Lower leg skin (tissue), 4 donors: ENCODE data around the gene ZNF326. TPM values are rescaled to one million over a fixed set of nuclear protein-coding genes. Genes with fewer than 3 reads are reported as not detected.
"Not testable (repeated sequence)": the region's sequence is repeated elsewhere in the genome, so short reads cannot be mapped to it uniquely, and the experiment has no call there.

Experiments used
- DNase-seq, 2 donors: peaks; one replicate each; pipeline ENCODE4 v3.0.0-alpha.2; 2019; ENCODE audit warnings: low spot score in 2 of 2
- H3K4me3 ChIP-seq: fragments of 200-600 bp; sonication (generic); 2 replicates; pipeline ENCODE4 v1.5.1; 2017; ENCODE audit warnings: mild to moderate bottlenecking, low read depth; ENCODE audit not compliant: poor library complexity, severe bottlenecking
- CTCF ChIP-seq, 3 donors: fragments of 450-650 bp; IDR thresholded peaks; one replicate each; pipeline ENCODE4 v1.5.1; 2016; ENCODE audit warnings: antibody characterized with exemption in 3 of 3, mild to moderate bottlenecking in 3 of 3, moderate library complexity in 2 of 3
- POLR2A ChIP-seq, 2 donors: fragments of 450-650 bp; IDR thresholded peaks; one replicate each; pipeline ENCODE4 v1.6.1; 2016 to 2017; ENCODE audit warnings: antibody characterized with exemption in 2 of 2, mild to moderate bottlenecking in 1 of 2, moderate library complexity in 1 of 2
- WGBS, 2 donors: methylation state at CpG; one replicate each; pipeline ENCODE4 v1.1.5; 2018; 5-methylcytosine and 5-hydroxymethylcytosine counted together
- intact Hi-C: fragments of 100-400 bp; cut with DNase I; formaldehyde crosslinking; loops from one replicate; pipeline ENCODE4 v1.15.0; 2023; ENCODE audit warnings: low total_unique reads
- total RNA-seq, 4 donors: library from RNA; depleted of rRNA; stranded (reverse); fragments of >200 nt; gene quantifications; one replicate each; pipeline ENCODE4 v1.1.0, GENCODE V29; 2016

ZNF326 gene
- total RNA-seq, 4 donors from 2014 or later, result 5.0 to 14.8 (median 9.1) TPM

- intact Hi-C loops, result no loop called here
- 54 to 57% methylated on average over 5 of the region's 5 CpGs for whole genome bisulfite sequencing, 2 donors
- no peak overlapping the region for H3K4me3 ChIP-seq
- TF ChIP-seq POLR2A (IDR thresholded peaks at IDR 0.05) (no peak), CTCF (IDR thresholded peaks at IDR 0.05) (no peak)
- DNase-seq, result no peak
These were observed 53.1 kb downstream of the ZNF326 start for GRCh38 chr1:90048043-90048442.

GRCh38 chr1:90062700-90063643 is 68.1 kb downstream of the ZNF326 start:
- DNase-seq, H3K4me3 ChIP-seq, intact Hi-C loops: not testable (repeated sequence)
- WGBS, 2 donors, result 90 to 91% methylated on average over 24 to 27 of the region's 31 CpGs

GRCh38 chr1:90064109-90064508 is 69.2 kb downstream of the ZNF326 start:
- intact Hi-C loops, DNase-seq, H3K4me3 ChIP-seq: not testable (repeated sequence)
- WGBS, 2 donors, result 80 to 89% methylated on average over 6 of the region's 6 CpGs

GRCh38 chr1:90067194-90067931 is 72.5 kb downstream of the ZNF326 start:
- intact Hi-C loops, result no loop called here
- TF ChIP-seq CTCF (IDR thresholded peaks at IDR 0.05) (no peak), POLR2A (IDR thresholded peaks at IDR 0.05) (no peak)

GRCh38 chr1:90068611-90069280 is 73.8 kb downstream of the ZNF326 start:
- H3K4me3 ChIP-seq, result no peak overlapping the region
- DNase-seq, result no peak
- WGBS, 2 donors, result 89 to 91% methylated on average over 5 of the region's 5 CpGs
- TF ChIP-seq CTCF (IDR thresholded peaks at IDR 0.05), result no peak
- TF ChIP-seq POLR2A (IDR thresholded peaks at IDR 0.05), result no peak
- intact Hi-C loops, result no loop called here

More at GRCh38 chr1:90067194-90067931, 72.5 kb downstream of the ZNF326 start:
- no peak for DNase-seq
- 20 to 26% methylated on average over 3 of the region's 3 CpGs for WGBS, 2 donors
- no peak overlapping the region for H3K4me3 ChIP-seq

GRCh38 chr1:90074137-90074536 is 79.2 kb downstream of the ZNF326 start:
- intact Hi-C loops, result no loop called here
- 34 to 38% methylated on average over 5 of the region's 5 CpGs for WGBS, 2 donors
- TF ChIP-seq POLR2A (IDR thresholded peaks at IDR 0.05) (no peak), CTCF (IDR thresholded peaks at IDR 0.05) (no peak)
- DNase-seq, result no peak
- no peak overlapping the region for H3K4me3 ChIP-seq
